Neural cell (in vitro differentiated cells): ENCODE results near the gene PGM3. TPM values are rescaled to one million over a fixed set of nuclear protein-coding genes. Genes with fewer than 3 reads are reported as not detected.

Source experiments
- H2AFZ ChIP-seq: fragments of 200-600, 300-800 bp; sonication (generic), shearing (Covaris generic); 2 replicates; pipeline ENCODE4 v1.6.0; 2014; ENCODE audit warnings: low read depth, mild to moderate bottlenecking, antibody characterized with exemption, low read length, moderate library complexity
- H3F3A ChIP-seq: fragments of 200-600 bp; shearing (Covaris generic); 2 replicates; pipeline ENCODE4 v1.6.1; 2016; ENCODE audit warnings: mild to moderate bottlenecking, moderate library complexity, mixed read lengths, antibody characterized with exemption, low read length; ENCODE audit not compliant: insufficient read depth, poor library complexity, severe bottlenecking
- H3K27ac ChIP-seq: fragments of 200-600, 300-800 bp; sonication (generic), shearing (Covaris generic); 2 replicates; pipeline ENCODE4 v1.5.1; 2014; ENCODE audit warnings: mild to moderate bottlenecking, low read length, moderate library complexity
- H3K27me3 ChIP-seq: fragments of 300-800, 200-600 bp; sonication (generic), shearing (Covaris generic); 2 replicates; pipeline ENCODE4 v1.6.0; 2014; ENCODE audit warnings: mild to moderate bottlenecking, low read depth, low read length, moderate library complexity; ENCODE audit not compliant: insufficient read depth
- H3K36me3 ChIP-seq: fragments of 300-800, 200-600 bp; sonication (generic), shearing (Covaris generic); 2 replicates; pipeline ENCODE4 v1.5.1; 2014; ENCODE audit warnings: mild to moderate bottlenecking, antibody characterized with exemption, low read length, moderate library complexity; ENCODE audit not compliant: insufficient read depth
- H3K4me2 ChIP-seq: fragments of 300-800, 200-600 bp; sonication (generic), shearing (Covaris generic); 2 replicates; pipeline ENCODE4 v1.6.0; 2014; ENCODE audit warnings: mild to moderate bottlenecking, low read length
- H3K4me3 ChIP-seq: fragments of 300-800, 200-600 bp; sonication (generic), shearing (Covaris generic); 2 replicates; pipeline ENCODE4 v1.5.1; 2014; ENCODE audit warnings: mild to moderate bottlenecking, low read length, moderate library complexity
- H3K79me2 ChIP-seq: fragments of 200-600 bp; shearing (Covaris generic); replicated peaks from 2 replicates; pipeline ENCODE4 v1.6.0; 2014; ENCODE audit warnings: mild to moderate bottlenecking, low read length, moderate library complexity; ENCODE audit not compliant: insufficient read depth
- H3K9ac ChIP-seq: fragments of 300-800, 200-600 bp; sonication (generic), shearing (Covaris generic); 2 replicates; pipeline ENCODE4 v1.6.1; 2016; ENCODE audit warnings: mild to moderate bottlenecking, low read length, mixed read lengths
- H3K9me2 ChIP-seq: fragments of 200-600 bp; shearing (Covaris generic); 2 replicates; pipeline ENCODE4 v1.6.1; 2016; ENCODE audit warnings: mild to moderate bottlenecking, low read length, mixed read lengths; ENCODE audit not compliant: insufficient read depth
- H3K9me3 ChIP-seq: fragments of 200-600, 300-800 bp; sonication (generic), shearing (Covaris generic); 2 replicates; pipeline ENCODE4 v1.6.1; 2016; ENCODE audit warnings: mild to moderate bottlenecking, mixed run types, low read length, moderate library complexity, mixed read lengths
- H4K20me1 ChIP-seq: fragments of 200-600 bp; shearing (Covaris generic); 2 replicates; pipeline ENCODE4 v1.6.1; 2016; ENCODE audit warnings: mild to moderate bottlenecking, mixed run types; ENCODE audit not compliant: insufficient read depth
- CTCF ChIP-seq: fragments of 450-650 bp; IDR thresholded peaks from 2 replicates; pipeline ENCODE4 v1.5.1; 2014; ENCODE audit warnings: antibody characterized with exemption, mild to moderate bottlenecking, moderate library complexity; ENCODE audit not compliant: poor library complexity, severe bottlenecking
- EP300 ChIP-seq: fragments of 450-650 bp; conservative IDR thresholded peaks from 2 replicates; pipeline ENCODE4 v1.6.1; 2014; ENCODE audit warnings: antibody characterized with exemption, mild to moderate bottlenecking, moderate library complexity; ENCODE audit not compliant: poor library complexity, severe bottlenecking
- EZH2 ChIP-seq: fragments of 200-600, 300-800 bp; shearing (Covaris generic), sonication (generic); IDR thresholded peaks from 2 replicates; pipeline ENCODE4 v1.6.1; 2014; ENCODE audit warnings: antibody characterized with exemption, low read length, borderline replicate concordance, mild to moderate bottlenecking; ENCODE audit not compliant: insufficient read depth, poor library complexity, severe bottlenecking
- MXI1 ChIP-seq: fragments of 450-650 bp; conservative IDR thresholded peaks from 2 replicates; pipeline ENCODE4 v1.6.1; 2014; ENCODE audit warnings: antibody characterized with exemption, mild to moderate bottlenecking; ENCODE audit not compliant: poor library complexity, severe bottlenecking
- POLR2AphosphoS5 ChIP-seq: IDR thresholded peaks from 2 replicates; pipeline ENCODE4 v1.6.1; 2012
- RAD21 ChIP-seq: fragments of 450-650 bp; conservative IDR thresholded peaks from 2 replicates; pipeline ENCODE4 v1.6.1; 2014; ENCODE audit warnings: antibody characterized with exemption, mild to moderate bottlenecking, moderate library complexity
- REST ChIP-seq: IDR thresholded peaks from 2 replicates; pipeline ENCODE4 v1.6.1; 2012; ENCODE audit warnings: borderline replicate concordance
- SMC3 ChIP-seq: fragments of 450-650 bp; conservative IDR thresholded peaks from 2 replicates; pipeline ENCODE4 v1.6.1; 2014; ENCODE audit warnings: antibody characterized with exemption, mild to moderate bottlenecking, moderate library complexity; ENCODE audit not compliant: poor library complexity
- TAF1 ChIP-seq: IDR thresholded peaks from 2 replicates; pipeline ENCODE4 v1.6.1; 2012; ENCODE audit warnings: low read depth
- polyA plus RNA-seq: library from polyadenylated mRNA; depleted of rRNA; stranded (reverse); fragments of >200 nt; gene quantifications from 2 replicates; pipeline ENCODE4 v1.2.3, GENCODE V29; 2014

PGM3 gene
- polyA plus RNA-seq, 1 donor from 2014 or later, result 198 TPM

GRCh38 chr6:83168556-83168955 is 24.5 kb downstream of the PGM3 start:
- Histone ChIP-seq H3K27me3 (no peaks in the 10 kb centered on the region), H3K9me2 (no peaks in the 10 kb centered on the region), H4K20me1 (no peaks in the 10 kb centered on the region), H3K4me2 (no peak overlapping the region), H3K36me3 (peaks cover 7% of the 10 kb centered on the region), H3K9ac (no peak overlapping the region), H3K27ac (no peak overlapping the region), H3F3A (no peaks in the 10 kb centered on the region), H3K79me2 (no peaks in the 10 kb centered on the region), H3K9me3 (no peaks in the 10 kb centered on the region), H2AFZ (no peak overlapping the region), H3K4me3 (no peak overlapping the region)
- TF ChIP-seq EZH2, result no peak
- TF ChIP-seq MXI1, result no peak
- TF ChIP-seq CTCF, result no peak
- no peak for TF ChIP-seq EP300
- TF ChIP-seq REST, result no peak
- TF ChIP-seq RAD21, result no peak
- no peak for TF ChIP-seq POLR2AphosphoS5
- TF ChIP-seq TAF1, result no peak
- no peak for TF ChIP-seq SMC3

- Histone ChIP-seq H4K20me1 (no peaks in the 10 kb centered on the region), H3K9me2 (no peaks in the 10 kb centered on the region), H3K36me3 (peaks cover 10% of the 10 kb centered on the region), H3K4me3 (no peak overlapping the region), H3K4me2 (no peak overlapping the region), H3K9ac (no peak overlapping the region), H3K27ac (no peak overlapping the region), H3K79me2 (no peaks in the 10 kb centered on the region), H2AFZ (no peak overlapping the region), H3K9me3 (no peaks in the 10 kb centered on the region), H3K27me3 (no peaks in the 10 kb centered on the region), H3F3A (no peaks in the 10 kb centered on the region)
- TF ChIP-seq CTCF (no peak), EZH2 (no peak), EP300 (no peak), RAD21 (no peak), MXI1 (no peak), REST (no peak), TAF1 (no peak), SMC3 (no peak), POLR2AphosphoS5 (no peak)
These were observed 25.3 kb downstream of the PGM3 start for GRCh38 chr6:83167726-83168278.
